Stimulated activated CD8-positive, alpha-beta memory T cell treated with anti-CD3 and anti-CD28 coated beads, Interleukin-4, amount 100 ng/mL, for 1 hour (primary cell): Measurements from ENCODE around the gene AACS.
"Not testable (repeated sequence)": the region's sequence is repeated elsewhere in the genome, so short reads cannot be mapped to it uniquely, and the experiment has no call there.

Source experiments
- DNase-seq, 2 donors: peaks; one replicate each; pipeline ENCODE4 v3.0.0-alpha.2; 2020; ENCODE audit warnings: low read depth in 2 of 2, low spot score in 1 of 2

AACS gene

DNA sequence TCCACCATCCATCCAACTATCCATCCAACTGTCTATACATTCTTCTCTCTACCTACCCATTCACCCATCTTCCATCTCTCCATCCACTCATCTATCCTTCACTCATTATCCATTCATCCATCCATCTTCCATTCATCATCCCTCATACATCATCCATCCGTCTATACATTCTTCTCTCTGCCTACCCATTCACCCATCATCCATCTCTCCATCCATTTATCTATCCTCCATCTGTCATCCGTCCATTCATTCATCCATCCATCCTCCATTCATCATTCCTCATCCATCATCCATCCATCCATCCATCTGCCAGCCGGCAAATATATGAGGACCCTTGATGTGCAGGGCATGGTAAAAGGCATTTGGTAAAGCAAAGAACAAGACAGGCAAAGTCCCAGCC is 25.2 kb downstream of the AACS start:
- no peak for DNase-seq

DNA sequence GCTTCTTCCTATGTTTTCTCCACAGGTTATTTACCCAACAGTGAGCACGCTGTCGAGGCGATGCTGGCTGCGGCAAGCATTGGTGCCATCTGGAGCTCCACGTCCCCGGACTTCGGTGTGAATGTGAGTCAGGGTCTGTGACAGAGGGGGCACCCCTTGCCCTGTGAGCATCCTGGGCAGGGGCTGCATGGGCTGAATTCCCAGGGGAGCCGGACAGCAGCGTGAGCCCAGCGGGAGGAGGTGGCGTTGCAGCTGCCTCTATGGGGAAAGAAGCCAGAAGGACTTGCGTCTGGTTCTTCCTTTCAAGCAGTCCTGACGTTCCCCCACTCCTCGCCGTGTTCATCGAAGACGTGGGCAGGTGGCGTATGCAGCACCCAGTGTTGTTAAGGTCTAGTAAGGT is 26.2 kb downstream of the AACS start:
- DNase-seq: no peak

DNA sequence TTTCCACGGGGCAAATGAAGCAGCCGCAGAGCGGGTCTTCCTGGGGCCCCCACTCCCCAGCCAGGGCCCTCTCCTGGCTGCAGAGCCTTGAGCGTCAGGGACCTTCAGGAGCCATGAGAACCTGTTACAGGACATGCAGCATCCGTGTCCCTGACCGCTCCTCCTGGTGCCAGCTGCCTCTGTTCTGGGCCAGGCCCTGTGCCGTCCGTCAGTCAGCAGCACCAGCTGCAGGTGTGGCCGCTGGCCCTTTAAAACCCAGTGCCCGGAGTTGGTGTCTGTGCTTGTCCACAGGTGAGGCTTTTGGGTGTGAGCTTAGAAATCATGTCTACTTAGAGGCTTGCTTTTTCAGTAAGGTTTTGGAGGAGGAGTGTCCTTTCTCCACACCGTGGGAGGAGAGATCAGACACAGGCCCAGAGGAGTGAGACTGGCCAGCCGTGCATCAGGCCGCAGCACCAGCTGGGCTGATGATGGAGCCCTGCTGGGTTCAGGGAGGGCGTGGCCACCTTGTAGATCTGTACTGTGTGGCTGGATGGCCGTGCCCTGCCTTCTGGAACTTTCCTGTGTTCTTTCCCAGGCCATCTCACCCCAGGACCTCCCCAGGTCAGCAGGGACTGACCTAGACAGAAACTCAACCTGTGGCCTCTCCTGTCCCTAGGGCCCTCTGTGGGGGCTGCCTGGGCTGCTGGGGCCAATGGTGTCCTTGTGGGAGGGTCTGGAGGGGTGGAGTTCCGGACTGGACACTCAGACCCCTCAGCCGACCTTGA is 27.1 kb downstream of the AACS start:
- no peak for DNase-seq

DNA sequence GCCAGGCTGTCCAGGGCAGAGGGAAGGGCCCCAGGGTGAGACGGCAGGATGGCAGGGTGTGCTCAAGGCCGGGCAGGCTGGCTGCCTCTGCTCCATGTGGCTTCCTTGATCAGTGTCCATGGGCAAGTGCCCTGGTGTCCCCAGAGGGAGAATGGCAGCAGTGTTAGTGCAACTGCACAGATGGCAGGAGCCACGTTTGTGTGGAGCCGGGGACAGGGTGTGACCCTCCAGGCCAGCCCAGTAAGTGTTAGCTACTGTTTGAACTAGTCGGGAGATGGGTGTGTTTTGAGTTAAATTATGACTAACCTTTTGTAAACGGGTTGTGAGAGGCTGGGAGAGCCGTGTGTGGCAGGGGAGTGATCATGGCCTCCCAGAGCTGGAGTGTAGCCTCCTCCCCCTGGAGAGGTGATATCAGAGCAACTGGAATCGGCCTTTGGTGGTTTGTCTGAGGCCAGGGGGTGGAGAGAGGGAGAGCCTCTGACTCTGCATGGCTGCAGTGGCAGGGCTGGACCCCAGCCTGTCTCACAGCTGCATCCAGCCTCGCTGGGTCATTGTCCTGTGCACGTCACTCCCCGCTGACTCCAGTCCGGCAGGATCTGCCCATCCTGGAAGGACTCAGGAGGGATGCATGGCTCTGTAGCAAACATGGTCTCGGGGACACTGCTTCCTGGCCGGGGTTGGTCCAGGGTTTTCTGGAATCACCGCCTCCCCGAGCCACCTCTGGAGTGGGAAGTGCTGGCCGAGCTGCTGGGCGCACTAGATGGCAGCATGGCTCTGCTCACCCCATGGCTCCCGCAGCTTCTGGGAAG is 27.8 kb downstream of the AACS start:
- DNase-seq: no peak

DNA sequence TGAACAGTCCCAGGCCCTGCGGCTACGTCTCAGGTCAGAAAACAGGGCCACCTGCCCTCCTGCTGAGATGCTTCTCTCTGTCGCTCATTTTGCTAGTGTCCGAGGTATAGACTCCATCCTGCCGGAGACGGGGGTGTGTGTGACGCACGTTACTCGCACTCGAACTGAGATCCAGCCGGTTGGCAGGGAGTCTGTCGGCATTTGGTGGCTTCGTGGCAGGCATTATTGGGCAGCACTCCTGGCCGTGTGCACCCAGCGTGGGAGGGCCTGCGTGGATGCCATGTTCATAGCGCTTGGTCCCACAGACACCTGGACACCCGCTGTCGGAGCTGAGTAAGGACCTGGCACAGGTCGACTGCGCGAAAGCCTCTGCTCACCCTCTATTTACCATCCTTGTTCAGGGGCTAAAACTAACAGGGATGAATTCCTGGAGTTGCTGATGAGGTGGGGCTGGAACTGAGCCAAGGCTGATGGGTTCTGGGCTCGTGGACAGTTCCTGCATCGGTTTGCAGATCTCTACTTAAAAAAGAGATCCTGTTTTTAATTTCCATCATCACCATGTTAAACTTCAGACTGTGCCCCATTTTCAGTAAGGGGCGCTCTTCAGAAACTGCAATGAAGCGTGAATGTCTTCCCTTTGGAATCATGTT is 28.6 kb downstream of the AACS start:
- DNase-seq: no peak

DNA sequence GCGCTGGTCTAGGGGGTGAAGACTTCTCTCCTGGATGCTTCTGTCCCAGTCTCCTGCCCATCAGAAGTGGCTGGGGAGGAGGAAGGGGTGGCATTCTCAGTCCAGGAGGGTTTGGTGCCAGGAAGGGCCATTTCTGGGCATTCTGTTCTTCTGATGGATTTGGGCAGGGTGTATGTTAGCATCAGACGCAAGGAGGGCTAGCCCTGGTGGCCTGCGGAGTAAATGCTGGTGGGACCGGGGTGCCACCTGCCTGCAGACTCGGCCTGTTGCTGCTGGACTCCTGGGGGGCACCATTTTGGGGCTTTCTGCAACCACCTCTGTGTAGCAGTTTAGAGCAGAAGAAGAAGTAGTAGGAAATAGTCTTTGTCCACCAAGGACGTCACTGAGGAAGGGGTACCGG is 31.7 kb downstream of the AACS start:
- no peak for DNase-seq

DNA sequence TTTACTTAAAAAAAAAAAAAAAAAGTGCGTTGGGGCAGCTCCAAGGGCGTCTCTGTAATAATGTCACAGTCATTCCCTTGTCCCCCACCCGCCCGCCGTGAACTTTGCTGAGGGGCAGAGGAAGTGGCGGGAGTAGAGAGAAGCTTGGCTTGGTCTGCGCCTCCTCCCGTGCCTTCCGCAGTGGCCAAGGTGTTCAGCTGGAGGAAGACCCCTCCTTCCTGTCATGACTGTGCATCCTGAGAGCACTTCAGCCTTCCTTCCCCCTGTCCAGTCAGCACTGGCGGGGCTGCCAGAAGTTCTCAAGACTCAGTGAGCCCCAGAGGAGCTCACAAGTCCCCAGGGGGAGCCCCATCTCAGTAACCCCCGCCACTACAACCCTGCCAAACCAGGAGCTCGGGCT is 32.2 kb downstream of the AACS start:
- no peak for DNase-seq

DNA sequence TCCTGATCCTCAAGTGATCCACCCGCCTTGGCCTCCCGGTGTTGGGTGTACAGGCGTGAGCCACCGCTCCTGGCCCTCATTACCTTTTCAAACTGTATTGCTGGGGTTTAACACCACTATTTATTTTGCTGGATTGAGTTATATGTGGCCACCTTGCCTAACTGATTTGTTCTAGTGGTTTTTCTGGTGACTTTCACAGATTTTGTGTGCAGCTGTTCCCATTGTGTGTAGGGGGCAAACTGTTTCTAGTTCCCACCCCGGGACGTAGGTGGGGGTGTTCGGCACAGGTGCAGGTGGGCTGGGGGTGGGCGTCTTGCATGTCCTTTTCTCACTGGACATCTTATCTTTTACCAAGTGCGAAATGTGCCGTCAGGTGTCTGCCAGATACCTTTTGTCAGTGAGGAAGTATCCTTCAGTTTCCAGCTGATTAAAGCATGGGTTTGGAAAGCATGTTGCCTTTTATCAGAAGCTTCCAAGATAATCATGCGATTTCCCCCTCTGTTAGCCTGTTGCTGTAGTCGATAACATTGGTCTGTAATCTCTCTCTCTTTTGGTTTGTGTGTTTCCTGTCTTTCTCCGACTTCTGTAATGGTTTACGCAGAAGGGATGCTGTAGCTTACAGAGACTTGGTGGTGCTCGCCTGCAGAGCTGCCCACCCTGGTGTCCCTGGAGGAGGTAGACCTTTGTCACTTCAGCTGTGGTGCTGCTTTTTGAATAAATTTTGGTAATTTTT is 33.6 kb downstream of the AACS start:
- DNase-seq: no peak

DNA sequence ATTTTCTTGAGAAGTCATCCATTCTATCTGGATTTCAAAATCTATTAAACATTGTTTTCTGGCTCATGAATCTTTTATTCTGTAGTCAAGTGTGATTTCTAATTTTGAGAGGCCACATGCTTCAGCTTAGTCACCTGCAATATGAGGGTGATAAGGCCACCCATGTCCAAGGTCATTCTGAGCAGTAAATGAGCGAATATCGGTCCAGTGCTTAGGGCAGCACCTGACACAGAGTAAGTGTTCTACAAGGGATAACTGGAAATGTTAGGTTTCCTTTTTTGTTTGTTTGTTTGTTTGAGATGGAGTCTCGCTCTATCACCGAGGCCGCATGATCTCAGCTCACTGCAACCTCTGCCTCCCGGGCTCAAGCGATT is 34.2 kb downstream of the AACS start:
- no peak for DNase-seq

DNA sequence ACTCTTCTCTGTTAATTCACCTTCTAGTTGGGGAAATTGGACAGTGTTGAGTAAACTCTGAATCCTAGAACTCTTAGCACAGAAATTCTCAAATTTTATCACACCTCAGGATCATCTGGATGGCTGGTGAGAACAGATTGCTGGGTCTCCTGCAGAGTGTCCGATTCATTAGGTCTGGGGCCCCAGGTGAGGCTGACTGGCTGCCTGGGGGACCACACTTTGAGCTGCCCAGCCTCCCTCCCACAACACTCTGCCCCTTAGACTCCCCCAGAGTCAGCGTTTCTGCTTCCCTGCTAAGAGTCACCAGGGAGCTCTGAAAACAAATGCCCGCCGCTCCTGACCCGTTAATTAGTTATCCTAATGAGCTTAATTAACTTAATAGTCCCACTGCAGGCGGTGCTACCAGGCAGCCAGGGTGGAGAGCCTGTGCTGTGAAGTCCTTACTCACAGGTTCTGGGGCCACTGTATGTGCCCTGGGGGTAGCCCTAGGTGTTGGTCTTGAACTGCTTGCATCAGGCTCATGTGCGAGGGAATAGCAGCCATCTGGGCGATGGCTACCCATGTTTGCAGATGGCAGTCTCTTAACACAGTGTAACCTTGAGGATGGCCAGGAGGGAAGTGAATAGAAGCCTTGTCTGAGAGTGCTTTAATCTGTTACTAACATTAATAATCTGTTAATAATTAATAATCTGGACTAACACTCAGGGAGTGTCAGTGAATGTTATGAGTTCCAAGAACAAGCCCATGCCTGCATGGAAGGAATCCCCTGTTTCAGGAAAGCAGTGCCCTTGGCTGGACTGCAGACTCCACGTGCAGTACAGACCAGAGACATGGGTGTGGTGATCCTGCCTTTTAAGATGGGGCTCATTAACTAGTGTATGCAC is 35.6 kb downstream of the AACS start:
- DNase-seq: no peak

DNA sequence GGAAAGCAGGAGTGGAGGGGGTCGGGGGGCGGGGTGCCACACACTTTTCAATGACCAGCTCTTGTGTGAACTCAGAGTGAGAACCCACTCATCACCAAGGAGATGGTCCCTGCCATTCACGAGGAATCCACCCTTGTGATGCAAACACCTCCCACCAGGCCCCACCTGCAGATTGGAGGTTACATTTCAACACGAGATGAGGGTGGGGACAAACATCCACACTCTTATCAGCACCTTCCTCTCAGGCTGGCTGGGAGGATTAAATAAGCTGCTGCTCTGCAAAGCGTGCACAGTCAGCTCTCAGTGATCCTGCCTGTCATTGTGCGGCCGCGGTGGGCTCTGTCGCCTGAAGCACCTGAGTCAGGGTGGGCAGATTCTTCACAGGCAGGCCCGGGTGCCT is 39.7 kb downstream of the AACS start:
- DNase-seq: no peak

DNA sequence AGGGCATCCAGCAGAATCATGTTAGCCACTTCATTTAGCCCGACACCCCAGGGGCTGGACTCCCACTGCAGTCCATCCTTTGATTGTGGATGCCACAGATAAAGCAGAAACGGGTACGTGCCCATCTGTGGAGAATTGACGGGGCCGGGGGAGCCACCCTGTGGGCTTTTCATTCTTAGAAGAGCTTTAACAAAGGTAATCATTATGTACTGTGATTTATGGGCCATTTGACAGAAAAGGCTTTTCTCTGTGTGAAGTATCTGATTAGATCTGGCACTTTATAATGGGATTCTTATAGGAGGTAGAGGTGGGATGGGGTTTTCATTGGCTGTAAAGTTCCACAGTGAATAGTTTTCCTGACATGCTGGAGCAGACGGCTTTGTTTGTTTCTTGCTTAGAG is 40.4 kb downstream of the AACS start:
- DNase-seq: no peak

DNA sequence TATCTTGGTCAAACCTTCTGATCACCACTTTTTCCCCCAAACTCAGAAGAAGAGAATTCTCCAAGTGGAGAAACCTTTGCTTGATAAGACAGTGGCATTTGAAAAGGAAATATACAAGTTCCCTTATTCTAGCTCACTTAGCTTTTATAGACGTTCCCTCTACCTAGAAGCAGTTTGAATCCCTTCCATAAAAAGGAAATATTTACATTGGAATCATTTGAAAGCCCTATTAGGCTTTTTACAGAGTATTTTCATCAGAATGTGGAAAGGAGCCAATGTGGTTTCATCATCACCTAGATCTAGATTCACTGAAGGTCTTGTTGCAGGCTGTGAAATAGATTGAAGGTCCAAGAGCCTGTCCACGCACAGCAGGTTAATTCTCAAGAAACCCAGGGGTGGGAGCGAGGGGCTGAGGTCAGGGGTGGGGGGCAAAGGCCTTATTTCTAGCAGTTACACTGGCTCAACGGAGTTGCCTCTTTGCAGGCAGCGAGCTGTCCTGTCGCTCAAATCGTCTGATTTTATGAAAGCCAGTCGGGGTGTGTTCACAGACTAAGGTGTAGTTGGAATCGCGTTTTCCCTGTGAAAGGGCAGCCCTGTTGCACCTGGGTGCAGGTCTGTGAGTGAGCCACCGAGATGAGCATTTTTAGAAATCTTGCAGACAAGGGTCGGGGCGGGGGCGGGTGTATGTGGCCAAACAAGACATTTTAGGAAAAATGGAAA is 45.6 kb downstream of the AACS start:
- DNase-seq: no peak

DNA sequence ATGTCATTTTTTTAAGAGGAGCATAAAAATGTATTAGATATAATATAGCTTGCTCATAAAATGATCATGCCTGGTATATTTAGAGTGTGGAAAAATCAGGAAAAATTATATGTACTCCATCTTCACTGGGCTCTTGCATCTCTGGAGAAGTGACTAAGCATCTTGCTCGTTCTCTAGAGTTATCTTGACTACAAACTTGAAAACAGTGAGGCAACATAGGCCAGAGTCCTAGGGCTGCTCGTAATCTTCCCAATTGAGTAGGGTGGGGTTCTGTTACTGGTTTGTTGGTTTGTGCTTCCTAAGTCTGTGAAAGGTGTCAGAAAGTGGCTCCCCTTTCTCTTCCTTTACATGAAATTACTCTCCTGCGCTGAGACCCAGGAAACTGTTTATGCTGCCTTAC is 46.2 kb downstream of the AACS start:
- DNase-seq: no peak

DNA sequence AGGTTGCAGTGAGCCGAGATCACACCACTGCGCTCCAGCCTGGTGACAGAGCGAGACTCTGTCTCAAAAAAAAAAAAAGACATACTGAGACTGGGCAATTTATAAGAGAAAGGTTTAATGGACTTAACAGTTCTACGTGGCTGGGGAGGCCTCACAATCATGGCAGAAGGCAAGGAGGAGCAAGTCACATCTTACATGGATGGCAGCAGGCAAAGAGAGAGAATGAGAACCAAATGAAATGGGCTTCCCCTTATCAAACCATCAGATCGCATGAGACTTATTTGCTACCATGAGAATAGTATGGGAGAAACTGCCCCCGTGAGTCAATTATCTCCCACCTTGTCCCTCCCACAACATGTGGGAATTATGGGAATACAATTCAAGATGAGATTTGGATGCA is 47.4 kb downstream of the AACS start:
- not testable (repeated sequence) for DNase-seq

DNA sequence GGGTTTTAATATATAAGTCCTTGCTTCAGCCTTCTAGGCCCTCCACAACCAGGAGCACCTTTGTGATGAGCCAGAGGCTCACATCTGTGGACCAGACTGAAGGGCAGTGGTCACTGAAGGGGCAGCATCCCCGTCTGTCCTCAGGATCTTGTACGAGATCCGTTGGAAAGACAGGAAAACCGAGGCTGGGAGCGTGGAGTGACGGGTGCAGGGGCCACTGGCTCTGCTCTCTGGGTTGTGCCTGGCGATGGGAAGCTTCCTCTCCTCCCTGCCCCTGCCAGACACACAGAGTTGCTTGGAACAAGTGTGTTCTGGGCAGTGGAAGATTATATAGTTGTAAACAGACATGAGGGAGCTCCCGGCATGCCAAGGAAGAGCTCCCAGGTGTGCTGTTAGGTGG is 48.0 kb downstream of the AACS start:
- no peak for DNase-seq

DNA sequence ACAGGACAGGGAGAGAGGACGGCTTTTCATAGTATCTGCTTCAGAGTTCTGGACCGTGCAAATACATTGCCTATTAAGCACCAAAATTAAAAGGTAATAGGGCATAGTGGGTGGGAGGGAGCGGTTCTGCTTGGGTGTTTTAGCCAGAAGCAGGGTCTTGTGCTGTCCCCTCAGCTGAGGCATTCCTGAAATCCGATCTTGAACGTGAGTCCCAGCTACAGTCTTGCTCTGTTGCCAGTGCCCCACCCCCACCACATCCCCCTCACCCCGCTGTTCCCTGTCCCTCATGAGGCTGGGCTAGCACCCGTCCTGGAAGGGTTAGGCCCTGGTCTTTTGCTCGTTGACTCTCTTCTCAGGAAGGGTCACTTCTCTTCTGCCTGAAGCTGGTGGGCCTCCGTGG is 48.6 kb downstream of the AACS start:
- DNase-seq: no peak

DNA sequence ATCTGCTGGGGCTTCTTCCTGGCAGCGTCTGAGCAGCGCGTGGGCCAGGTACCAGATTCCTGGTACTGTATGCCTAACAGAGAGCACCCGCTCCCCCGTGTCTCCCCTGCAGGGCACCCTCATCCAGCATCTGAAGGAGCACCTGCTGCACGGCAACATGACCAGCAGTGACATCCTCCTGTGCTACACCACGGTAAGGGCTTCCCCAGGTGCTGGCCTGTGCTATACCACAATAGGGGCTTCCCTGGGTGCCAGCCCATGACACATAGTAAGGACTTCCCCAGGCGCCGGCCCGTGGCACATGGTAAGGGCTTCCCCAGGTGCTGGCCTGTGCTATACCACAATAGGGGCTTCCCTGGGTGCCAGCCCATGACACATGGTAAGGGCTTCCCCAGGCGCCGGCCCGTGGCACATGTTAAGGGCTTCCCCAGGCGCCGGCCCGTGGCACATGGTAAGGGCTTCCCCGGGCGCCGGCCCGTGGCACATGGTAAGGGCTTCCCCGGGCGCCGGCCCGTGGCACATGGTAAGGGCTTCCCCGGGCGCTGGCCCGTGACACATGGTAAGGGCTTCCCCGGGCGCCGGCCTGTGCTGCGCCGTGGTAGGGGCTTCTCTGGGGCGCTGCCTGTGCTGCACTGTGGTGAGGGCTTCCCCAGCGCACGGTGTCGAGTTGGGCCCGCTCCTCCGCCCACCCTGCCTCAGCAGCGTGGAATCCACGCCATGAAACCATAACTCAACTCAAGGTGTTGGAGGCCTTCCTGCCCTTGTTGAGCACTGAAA is 49.3 kb downstream of the AACS start:
- DNase-seq: no peak

DNA sequence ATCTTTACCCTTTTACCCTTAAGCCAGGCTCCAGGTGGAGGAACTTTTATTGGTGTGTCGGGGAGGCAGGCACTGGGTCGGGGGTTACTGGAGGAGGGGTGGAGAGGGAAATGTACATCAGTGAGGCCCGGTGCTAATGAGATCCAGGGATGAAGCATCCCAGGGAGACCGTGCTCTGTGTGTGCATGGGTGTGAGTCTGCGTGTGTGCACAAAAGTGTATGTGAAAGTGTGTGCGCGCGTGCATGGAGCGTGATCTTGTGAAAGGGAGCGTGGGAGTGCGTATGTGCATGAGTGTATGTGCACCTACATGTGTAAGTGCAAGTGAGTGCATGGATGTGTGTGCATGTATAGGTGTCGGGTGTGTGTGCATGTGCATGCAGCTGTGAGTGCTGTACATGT is 55.3 kb downstream of the AACS start:
- DNase-seq: no peak
